GM23248 (cell line): ENCODE results near the gene MFF. TPM values are rescaled to one million over a fixed set of nuclear protein-coding genes. Genes with fewer than 3 reads are reported as not detected.
"Not testable (repeated sequence)": the region's sequence is repeated elsewhere in the genome, so short reads cannot be mapped to it uniquely, and the experiment has no call there.

Experiments used
- DNase-seq: peaks from one replicate; pipeline ENCODE4 v3.0.0-alpha.2; 2015
- H2AFZ ChIP-seq: fragments of 200-600 bp; sonication (generic); 2 replicates; pipeline ENCODE4 v1.6.1; 2016; ENCODE audit warnings: antibody characterized with exemption
- H3F3A ChIP-seq: fragments of 200-600 bp; sonication (generic); 2 replicates; pipeline ENCODE4 v1.6.1; 2016; ENCODE audit warnings: mild to moderate bottlenecking, antibody characterized with exemption, mixed run types; ENCODE audit not compliant: insufficient read depth
- H3K27ac ChIP-seq: fragments of 200-600 bp; sonication (generic); 2 replicates; pipeline ENCODE4 v1.5.1; 2016; ENCODE audit warnings: mild to moderate bottlenecking
- H3K27me3 ChIP-seq: fragments of 200-600 bp; sonication (generic); replicated peaks from 2 replicates; pipeline ENCODE4 v1.6.1; 2016; ENCODE audit warnings: mild to moderate bottlenecking; ENCODE audit not compliant: insufficient read depth
- H3K36me3 ChIP-seq: fragments of 200-600 bp; sonication (generic); 2 replicates; pipeline ENCODE4 v1.6.1; 2016; ENCODE audit warnings: low read depth, mild to moderate bottlenecking
- H3K4me1 ChIP-seq: fragments of 200-600 bp; sonication (generic); 2 replicates; pipeline ENCODE4 v1.6.1; 2016; ENCODE audit warnings: mild to moderate bottlenecking; ENCODE audit not compliant: insufficient read depth
- H3K4me2 ChIP-seq: fragments of 200-600 bp; sonication (generic); one replicate; pipeline ENCODE4 v1.6.1; 2016; ENCODE audit warnings: mild to moderate bottlenecking; ENCODE audit not compliant: unreplicated experiment
- H3K4me3 ChIP-seq: fragments of 200-600 bp; sonication (generic); 2 replicates; pipeline ENCODE4 v1.5.1; 2016; ENCODE audit warnings: mild to moderate bottlenecking
- H3K79me2 ChIP-seq: fragments of 200-600 bp; sonication (generic); 2 replicates; pipeline ENCODE4 v1.6.1; 2016; ENCODE audit warnings: mild to moderate bottlenecking; ENCODE audit not compliant: insufficient read depth
- H3K9ac ChIP-seq: fragments of 200-600 bp; sonication (generic); 2 replicates; pipeline ENCODE4 v1.6.1; 2016; ENCODE audit warnings: mild to moderate bottlenecking
- H3K9me2 ChIP-seq: fragments of 200-600 bp; sonication (generic); 2 replicates; pipeline ENCODE4 v1.6.1; 2016; ENCODE audit warnings: mixed run types, mild to moderate bottlenecking, moderate library complexity; ENCODE audit not compliant: insufficient read depth
- H3K9me3 ChIP-seq: fragments of 200-600 bp; sonication (generic); one replicate; pipeline ENCODE4 v1.6.1; 2017; ENCODE audit warnings: low read depth
- H4K20me1 ChIP-seq: fragments of 200-600 bp; sonication (generic); 2 replicates; pipeline ENCODE4 v1.6.0; 2016; ENCODE audit not compliant: insufficient read depth
- EZH2 ChIP-seq: fragments of 200-600 bp; sonication (generic); IDR thresholded peaks from 2 replicates; pipeline ENCODE4 v1.6.1; 2018; ENCODE audit warnings: antibody characterized with exemption, mild to moderate bottlenecking; ENCODE audit not compliant: insufficient read depth, poor library complexity, severe bottlenecking
- EZH2phosphoT487 ChIP-seq: fragments of 200-600 bp; sonication (generic); IDR thresholded peaks from 2 replicates; pipeline ENCODE4 v1.6.1; 2018; ENCODE audit warnings: antibody characterized with exemption, moderate library complexity, mild to moderate bottlenecking, low read depth; ENCODE audit not compliant: insufficient read depth
- WGBS, 2 experiments: methylation state at CpG; one replicate each; pipeline ENCODE4 v1.1.6; 2015 to 2017; ENCODE audit warnings: low lambda C conversion rate in 2 of 2, low coverage in 1 of 2; ENCODE audit errors: missing lambda C conversion rate in 2 of 2; 5-methylcytosine and 5-hydroxymethylcytosine counted together
- in situ Hi-C: fragments of 300-500 bp; cut with MboI; formaldehyde crosslinking; loops from 2 replicates; pipeline ENCODE4 v1.15.0; 2020
- polyA plus RNA-seq: library from polyadenylated mRNA; unstranded; fragments of >200 nt; fragmentation: Nextera tagmentation; extraction: Ambion mirVana; gene quantifications from 2 replicates; pipeline ENCODE4 v1.2.1, GENCODE V29; 2016
- total RNA-seq: library from RNA; depleted of rRNA; stranded (reverse); fragments of >200 nt; shearing (Covaris generic); gene quantifications from 2 replicates; pipeline ENCODE4 v1.2.3, GENCODE V29; 2014

The MFF gene
- total and polyA plus RNA-seq, 2 experiments from 2014 or later: 250 to 301 TPM

DNA sequence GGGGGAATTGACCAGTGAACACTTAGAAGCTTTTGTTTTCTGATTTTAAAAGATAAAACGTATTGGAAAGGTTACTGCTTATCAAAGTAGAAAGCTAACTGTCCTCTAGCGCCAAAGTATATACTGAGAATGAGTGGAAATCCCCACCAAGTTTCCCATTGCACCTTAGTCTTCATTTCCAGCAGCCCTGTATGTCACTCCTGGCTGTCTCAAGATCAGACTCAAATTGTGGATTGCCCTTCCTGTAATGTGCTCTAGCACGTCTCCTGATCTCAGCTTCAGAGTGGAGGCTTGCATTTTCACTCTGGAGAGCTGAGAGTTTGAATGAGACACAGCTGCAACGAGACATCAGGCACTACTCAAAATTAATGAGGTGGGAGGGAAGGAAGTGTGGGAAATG is 26.6 kb downstream of the MFF start:
- Histone ChIP-seq H3K36me3 (peaks cover 94% of the 10 kb centered on the region), H4K20me1 (no peaks in the 10 kb centered on the region), H3K27me3 (no peaks in the 10 kb centered on the region), H3K9ac (no peak overlapping the region), H3K9me2 (no peaks in the 10 kb centered on the region), H3K27ac (no peak overlapping the region), H3K4me1 (no peaks in the 10 kb centered on the region), H3K4me2 (no peak overlapping the region), H3K9me3 (no peaks in the 10 kb centered on the region), H3F3A (peaks cover 3% of the 10 kb centered on the region; the same call in 1 of the 2 replicates), H2AFZ (no peak overlapping the region), H3K4me3 (no peak overlapping the region), H3K79me2 (peaks cover 19% of the 10 kb centered on the region; the same call in 1 of the 2 replicates)
- in situ Hi-C loops: no loop called here
- no peak for DNase-seq
- TF ChIP-seq EZH2: no peak
- TF ChIP-seq EZH2phosphoT487: no peak
- WGBS, 2 experiments: 96 to 98% methylated on average over 4 of the region's 4 CpGs

DNA sequence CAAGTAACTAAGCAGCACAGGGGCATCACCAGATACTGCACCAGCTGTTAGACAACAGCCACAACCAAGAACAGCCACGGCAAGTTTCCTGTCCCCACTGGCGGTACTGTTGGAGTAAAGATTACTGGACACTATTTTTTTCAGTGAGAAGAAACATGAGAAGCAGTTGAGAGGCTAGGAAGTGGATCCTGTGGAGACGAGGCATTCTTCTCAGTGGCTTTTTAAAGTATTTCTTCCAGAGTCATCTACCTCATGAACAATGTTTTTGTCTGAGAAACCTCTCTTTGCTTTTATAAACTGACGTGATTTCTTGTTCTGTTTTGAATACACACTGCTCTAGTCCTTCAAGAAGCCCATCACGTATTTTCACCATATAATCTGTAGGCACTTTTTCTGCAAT is 35.3 kb downstream of the MFF start:
- no peak for DNase-seq
- no peak overlapping the region for H3K4me3 ChIP-seq
- no peaks in the 10 kb centered on the region for H3K9me3 ChIP-seq
- no peak for TF ChIP-seq EZH2
- no peak for TF ChIP-seq EZH2phosphoT487
- H3K27ac ChIP-seq: no peak overlapping the region
- H3K79me2 ChIP-seq: no peaks in the 10 kb centered on the region
- WGBS, 2 experiments: 71 to 72% methylated on average over 5 of the region's 5 CpGs
- no peak overlapping the region for H3K9ac ChIP-seq
- H3K4me2 ChIP-seq: no peak overlapping the region
- H3K36me3 ChIP-seq: peaks cover 58% of the 10 kb centered on the region
- no peak overlapping the region for H2AFZ ChIP-seq
- H3F3A ChIP-seq: peaks cover 75% of the 10 kb centered on the region
- in situ Hi-C loops: no loop called here
- H3K9me2 ChIP-seq: no peaks in the 10 kb centered on the region
- H3K4me1 ChIP-seq: peaks cover 5% of the 10 kb centered on the region
- H4K20me1 ChIP-seq: no peaks in the 10 kb centered on the region
- no peaks in the 10 kb centered on the region for H3K27me3 ChIP-seq

DNA sequence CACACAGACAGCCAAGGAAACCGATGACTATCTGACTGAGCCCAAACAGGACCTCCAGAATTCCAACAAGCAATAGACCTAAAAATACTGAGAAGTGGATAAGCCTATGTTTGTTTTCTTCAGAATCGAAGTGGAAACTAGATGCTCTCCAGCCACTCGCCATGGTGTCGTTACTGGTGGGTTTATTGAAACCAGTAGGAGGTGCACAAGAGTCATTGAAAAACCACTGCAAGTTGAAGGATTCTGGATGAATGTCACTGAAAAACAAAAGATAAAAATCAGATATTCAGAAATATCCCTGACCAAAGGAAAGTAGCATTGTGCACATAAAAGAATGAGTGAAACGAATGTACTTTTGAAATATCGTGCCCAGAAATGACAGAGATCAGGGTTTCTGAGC is 38.7 kb downstream of the MFF start:
- Histone ChIP-seq H3K79me2 (no peaks in the 10 kb centered on the region), H3K4me2 (peak overlapping the region; percentile 0), H2AFZ (no peak overlapping the region), H3K27ac (no peak overlapping the region; the same call in 1 of the 2 replicates), H3F3A (peaks cover 89% of the 10 kb centered on the region), H3K36me3 (peaks cover 26% of the 10 kb centered on the region), H4K20me1 (no peaks in the 10 kb centered on the region), H3K9me2 (no peaks in the 10 kb centered on the region), H3K9ac (no peak overlapping the region), H3K4me3 (no peak overlapping the region), H3K27me3 (no peaks in the 10 kb centered on the region), H3K4me1 (peaks cover 29% of the 10 kb centered on the region), H3K9me3 (no peaks in the 10 kb centered on the region)
- no peak for TF ChIP-seq EZH2phosphoT487
- no peak for TF ChIP-seq EZH2
- DNase-seq: no peak
- 90 to 93% methylated on average over 6 of the region's 6 CpGs for WGBS, 2 experiments
- in situ Hi-C loops: no loop called here

DNA sequence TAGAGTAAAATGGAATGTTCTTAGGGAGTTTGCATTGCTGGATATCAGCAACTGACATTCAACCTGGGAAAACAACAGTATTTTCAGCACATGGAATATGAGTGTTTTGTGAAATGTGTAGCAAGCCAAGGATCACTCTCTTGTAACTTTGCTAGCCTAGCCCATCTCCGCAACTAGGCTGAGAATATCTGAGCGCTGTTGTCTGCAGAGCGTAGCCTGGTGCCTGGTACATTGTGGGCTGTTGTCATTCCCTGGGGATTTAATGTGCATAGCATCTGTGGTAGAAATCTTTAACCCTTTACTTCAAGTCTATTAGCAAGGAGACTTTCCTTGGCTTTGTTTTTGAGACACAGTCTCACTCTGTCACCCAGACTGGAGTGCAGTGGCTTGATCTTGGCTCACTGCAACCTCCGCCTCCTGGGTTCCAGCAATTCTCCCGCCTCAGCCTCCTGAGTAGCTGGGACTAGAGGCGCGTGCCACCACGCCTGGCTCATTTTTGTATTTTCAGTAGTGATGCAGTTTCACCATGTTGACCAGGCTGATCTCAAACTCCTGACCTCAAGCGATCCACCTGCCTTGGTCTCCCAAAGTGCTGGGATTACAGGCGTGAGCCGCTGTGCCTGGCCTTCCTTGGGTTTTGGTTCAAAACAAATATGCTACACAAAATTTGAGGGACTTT is 39.7 kb downstream of the MFF start:
- H3K79me2 ChIP-seq, H3K4me3 ChIP-seq, H2AFZ ChIP-seq, H3K9me3 ChIP-seq, H3K4me2 ChIP-seq, H3K27me3 ChIP-seq, H3K9me2 ChIP-seq, in situ Hi-C loops, H4K20me1 ChIP-seq, H3K9ac ChIP-seq: not testable (repeated sequence)
- Histone ChIP-seq H3K27ac (peak overlapping the region; percentile 87), H3K4me1 (peaks cover 39% of the 10 kb centered on the region), H3F3A (peaks cover 91% of the 10 kb centered on the region), H3K36me3 (peaks cover 16% of the 10 kb centered on the region; the same call in 1 of the 2 replicates)
- peak; percentile 37 for DNase-seq
- WGBS, 2 experiments: 83% methylated on average over 11 of the region's 11 CpGs

DNA sequence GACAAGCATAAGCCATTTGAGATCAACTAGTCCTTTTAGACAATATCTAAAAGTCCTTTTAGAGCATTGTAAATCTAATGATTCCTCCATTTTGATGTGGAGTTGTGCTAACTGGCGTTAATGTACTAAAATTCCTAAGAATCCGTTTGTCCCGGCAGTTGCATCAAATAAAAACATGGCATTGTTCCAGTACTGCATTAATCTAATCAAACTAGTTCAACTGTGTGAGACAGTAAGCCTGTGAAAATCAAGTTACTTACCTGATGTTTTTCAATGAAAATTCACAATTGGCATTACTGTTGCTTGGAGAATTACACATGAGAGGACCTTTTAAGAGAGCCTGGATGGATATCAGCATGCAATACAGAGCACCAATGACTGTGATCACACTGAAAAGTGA is 40.8 kb downstream of the MFF start:
- Histone ChIP-seq H2AFZ (0 out of 2 replicates have a peak overlapping the region, but pooled peaks have one; percentile 3), H3K4me3 (0 out of 2 replicates have a peak overlapping the region, but pooled peaks have one; percentile 8), H3K4me1 (peaks cover 48% of the 10 kb centered on the region), H3F3A (peaks cover 89% of the 10 kb centered on the region), H3K27me3 (no peaks in the 10 kb centered on the region), H3K27ac (peak overlapping the region; percentile 87), H3K9ac (peak overlapping the region; percentile 22), H4K20me1 (no peaks in the 10 kb centered on the region), H3K9me2 (no peaks in the 10 kb centered on the region), H3K79me2 (no peaks in the 10 kb centered on the region), H3K36me3 (peaks cover 6% of the 10 kb centered on the region; the same call in 1 of the 2 replicates), H3K4me2 (peak overlapping the region; percentile 19), H3K9me3 (no peaks in the 10 kb centered on the region)
- DNase-seq: peak; percentile 19
- no peak for TF ChIP-seq EZH2
- TF ChIP-seq EZH2phosphoT487: no peak
- WGBS, 2 experiments: 29 to 33% methylated on average over 3 of the region's 3 CpGs
- in situ Hi-C loops: no loop called here
